ENCODE results near the gene HOXA1. TPM values are rescaled to one million over a fixed set of nuclear protein-coding genes. Genes with fewer than 3 reads are reported as not detected.

Gene HOXA1
- total RNA-seq, 4 donors from 2014 or later = 0.33 to 1.5 (median 0.60) TPM

GRCh38 chr7:27083646-27084045 lies 12.2 kb downstream of the HOXA1 start:
- no peak for TF ChIP-seq CTCF (IDR thresholded peaks at IDR 0.05; ENCODE audit: low read depth)

GRCh38 chr7:27082171-27082570 lies 13.6 kb downstream of the HOXA1 start:
- no peak for TF ChIP-seq CTCF (IDR thresholded peaks at IDR 0.05; ENCODE audit: low read depth)

GRCh38 chr7:27080844-27081436 lies 14.9 kb downstream of the HOXA1 start:
- no peak for TF ChIP-seq CTCF (IDR thresholded peaks at IDR 0.05; ENCODE audit: low read depth)

GRCh38 chr7:27079234-27079975 lies 16.4 kb downstream of the HOXA1 start:
- no peak for TF ChIP-seq CTCF (IDR thresholded peaks at IDR 0.05; ENCODE audit: low read depth)

- no peak for TF ChIP-seq CTCF (IDR thresholded peaks at IDR 0.05; ENCODE audit: low read depth)
These were observed 17.1 kb downstream of the HOXA1 start for GRCh38 chr7:27078616-27079233.

GRCh38 chr7:27073076-27073475 lies 22.7 kb downstream of the HOXA1 start:
- no peak for TF ChIP-seq CTCF (IDR thresholded peaks at IDR 0.05; ENCODE audit: low read depth)

- no peak for TF ChIP-seq CTCF (IDR thresholded peaks at IDR 0.05; ENCODE audit: low read depth)
These were observed 24.0 kb downstream of the HOXA1 start for GRCh38 chr7:27071622-27072390.

Measured in subcutaneous adipose tissue (tissue), 4 donors.